GM23248 (cell line): ENCODE results near the gene PAM. TPM values are rescaled to one million over a fixed set of nuclear protein-coding genes. Genes with fewer than 3 reads are reported as not detected.
A peak's percentile ranks its signal among the peaks of the same experiment; 100 is the strongest.
"Not testable (repeated sequence)": the region's sequence is repeated elsewhere in the genome, so short reads cannot be mapped to it uniquely, and the experiment has no call there.

ENCODE experiments used
- DNase-seq: peaks from one replicate; pipeline ENCODE4 v3.0.0-alpha.2; 2015
- H2AFZ ChIP-seq: fragments of 200-600 bp; sonication (generic); 2 replicates; pipeline ENCODE4 v1.6.1; 2016; ENCODE audit warnings: antibody characterized with exemption
- H3F3A ChIP-seq: fragments of 200-600 bp; sonication (generic); 2 replicates; pipeline ENCODE4 v1.6.1; 2016; ENCODE audit warnings: mild to moderate bottlenecking, antibody characterized with exemption, mixed run types; ENCODE audit not compliant: insufficient read depth
- H3K27ac ChIP-seq: fragments of 200-600 bp; sonication (generic); 2 replicates; pipeline ENCODE4 v1.5.1; 2016; ENCODE audit warnings: mild to moderate bottlenecking
- H3K27me3 ChIP-seq: fragments of 200-600 bp; sonication (generic); replicated peaks from 2 replicates; pipeline ENCODE4 v1.6.1; 2016; ENCODE audit warnings: mild to moderate bottlenecking; ENCODE audit not compliant: insufficient read depth
- H3K36me3 ChIP-seq: fragments of 200-600 bp; sonication (generic); 2 replicates; pipeline ENCODE4 v1.6.1; 2016; ENCODE audit warnings: low read depth, mild to moderate bottlenecking
- H3K4me1 ChIP-seq: fragments of 200-600 bp; sonication (generic); 2 replicates; pipeline ENCODE4 v1.6.1; 2016; ENCODE audit warnings: mild to moderate bottlenecking; ENCODE audit not compliant: insufficient read depth
- H3K4me2 ChIP-seq: fragments of 200-600 bp; sonication (generic); one replicate; pipeline ENCODE4 v1.6.1; 2016; ENCODE audit warnings: mild to moderate bottlenecking; ENCODE audit not compliant: unreplicated experiment
- H3K4me3 ChIP-seq: fragments of 200-600 bp; sonication (generic); 2 replicates; pipeline ENCODE4 v1.5.1; 2016; ENCODE audit warnings: mild to moderate bottlenecking
- H3K79me2 ChIP-seq: fragments of 200-600 bp; sonication (generic); 2 replicates; pipeline ENCODE4 v1.6.1; 2016; ENCODE audit warnings: mild to moderate bottlenecking; ENCODE audit not compliant: insufficient read depth
- H3K9ac ChIP-seq: fragments of 200-600 bp; sonication (generic); 2 replicates; pipeline ENCODE4 v1.6.1; 2016; ENCODE audit warnings: mild to moderate bottlenecking
- H3K9me2 ChIP-seq: fragments of 200-600 bp; sonication (generic); 2 replicates; pipeline ENCODE4 v1.6.1; 2016; ENCODE audit warnings: mixed run types, mild to moderate bottlenecking, moderate library complexity; ENCODE audit not compliant: insufficient read depth
- H3K9me3 ChIP-seq: fragments of 200-600 bp; sonication (generic); one replicate; pipeline ENCODE4 v1.6.1; 2017; ENCODE audit warnings: low read depth
- H4K20me1 ChIP-seq: fragments of 200-600 bp; sonication (generic); 2 replicates; pipeline ENCODE4 v1.6.0; 2016; ENCODE audit not compliant: insufficient read depth
- EZH2 ChIP-seq: fragments of 200-600 bp; sonication (generic); IDR thresholded peaks from 2 replicates; pipeline ENCODE4 v1.6.1; 2018; ENCODE audit warnings: antibody characterized with exemption, mild to moderate bottlenecking; ENCODE audit not compliant: insufficient read depth, poor library complexity, severe bottlenecking
- EZH2phosphoT487 ChIP-seq: fragments of 200-600 bp; sonication (generic); IDR thresholded peaks from 2 replicates; pipeline ENCODE4 v1.6.1; 2018; ENCODE audit warnings: antibody characterized with exemption, moderate library complexity, mild to moderate bottlenecking, low read depth; ENCODE audit not compliant: insufficient read depth
- WGBS, 2 experiments: methylation state at CpG; one replicate each; pipeline ENCODE4 v1.1.6; 2015 to 2017; ENCODE audit warnings: low lambda C conversion rate in 2 of 2, low coverage in 1 of 2; ENCODE audit errors: missing lambda C conversion rate in 2 of 2; 5-methylcytosine and 5-hydroxymethylcytosine counted together
- in situ Hi-C: fragments of 300-500 bp; cut with MboI; formaldehyde crosslinking; loops from 2 replicates; pipeline ENCODE4 v1.15.0; 2020
- polyA plus RNA-seq: library from polyadenylated mRNA; unstranded; fragments of >200 nt; fragmentation: Nextera tagmentation; extraction: Ambion mirVana; gene quantifications from 2 replicates; pipeline ENCODE4 v1.2.1, GENCODE V29; 2016
- total RNA-seq: library from RNA; depleted of rRNA; stranded (reverse); fragments of >200 nt; shearing (Covaris generic); gene quantifications from 2 replicates; pipeline ENCODE4 v1.2.3, GENCODE V29; 2014

The PAM gene
- total and polyA plus RNA-seq, 2 experiments from 2014 or later: 429 to 499 TPM

GRCh38 chr5:102905056-102905455 lies 150.0 kb downstream of the PAM start:
- Histone ChIP-seq H3K27ac (no peak overlapping the region), H3F3A (peaks cover 17% of the 10 kb centered on the region), H3K27me3 (no peaks in the 10 kb centered on the region), H3K9ac (no peak overlapping the region), H3K4me2 (no peak overlapping the region), H4K20me1 (no peaks in the 10 kb centered on the region), H3K4me3 (no peak overlapping the region), H3K4me1 (peaks cover 20% of the 10 kb centered on the region), H2AFZ (no peak overlapping the region), H3K9me3 (no peaks in the 10 kb centered on the region), H3K79me2 (peaks cover 39% of the 10 kb centered on the region; the same call in 1 of the 2 replicates), H3K9me2 (no peaks in the 10 kb centered on the region), H3K36me3 (no peaks in the 10 kb centered on the region)
- 80 to 89% methylated on average over 1 of the region's 1 CpG for WGBS, 2 experiments
- in situ Hi-C loops: no loop called here
- TF ChIP-seq EZH2phosphoT487 (no peak), EZH2 (no peak)
- no peak for DNase-seq

DNA sequence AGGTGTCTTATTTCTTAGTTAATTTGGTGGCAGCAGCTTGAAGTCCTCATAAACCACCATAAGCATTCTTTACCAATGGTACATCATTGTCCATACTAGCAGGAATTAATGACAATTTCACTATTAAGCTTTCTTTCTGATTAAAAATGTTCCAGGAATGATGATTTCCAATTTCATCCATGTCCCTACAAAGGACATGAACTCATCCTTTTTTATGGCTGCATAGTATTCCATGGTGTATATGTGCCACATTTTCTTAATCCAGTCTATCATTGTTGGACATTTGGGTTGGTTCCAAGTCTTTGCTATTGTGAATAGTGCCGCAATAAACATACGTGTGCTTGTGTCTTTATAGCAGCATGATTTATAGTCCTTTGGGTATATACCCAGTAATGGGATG lies 152.0 kb downstream of the PAM start:
- Histone ChIP-seq H3K79me2 (peaks cover 36% of the 10 kb centered on the region; the same call in 1 of the 2 replicates), H3K4me1 (peaks cover 37% of the 10 kb centered on the region), H3F3A (peaks cover 28% of the 10 kb centered on the region)
- DNase-seq, H3K27me3 ChIP-seq, H3K4me2 ChIP-seq, H3K9me2 ChIP-seq, H3K27ac ChIP-seq, H3K4me3 ChIP-seq, in situ Hi-C loops, H2AFZ ChIP-seq, H4K20me1 ChIP-seq, H3K36me3 ChIP-seq, H3K9ac ChIP-seq, H3K9me3 ChIP-seq: not testable (repeated sequence)
- WGBS, 2 experiments: 60 to 100% methylated on average over 1 to 2 of the region's 2 CpGs

GRCh38 chr5:102910240-102911226 lies 155.4 kb downstream of the PAM start:
- in situ Hi-C loops: no loop called here
- 27% methylated on average over 6 of the region's 6 CpGs for WGBS, 2 experiments
- Histone ChIP-seq H3K9me2 (no peaks in the 10 kb centered on the region), H3K4me1 (peaks cover 34% of the 10 kb centered on the region), H3K4me2 (peak overlapping the region; percentile 38), H3K36me3 (peaks cover 14% of the 10 kb centered on the region; the same call in 1 of the 2 replicates), H3F3A (peaks cover 38% of the 10 kb centered on the region), H3K4me3 (peak overlapping the region; percentile 19; the same call in 1 of the 2 replicates), H3K9me3 (no peaks in the 10 kb centered on the region), H4K20me1 (no peaks in the 10 kb centered on the region), H3K9ac (no peak overlapping the region), H3K79me2 (peaks cover 60% of the 10 kb centered on the region), H3K27ac (peak overlapping the region; percentile 45), H3K27me3 (no peaks in the 10 kb centered on the region), H2AFZ (no peak overlapping the region)
- DNase-seq: peak; percentile 81
- TF ChIP-seq EZH2phosphoT487: no peak
- no peak for TF ChIP-seq EZH2

DNA sequence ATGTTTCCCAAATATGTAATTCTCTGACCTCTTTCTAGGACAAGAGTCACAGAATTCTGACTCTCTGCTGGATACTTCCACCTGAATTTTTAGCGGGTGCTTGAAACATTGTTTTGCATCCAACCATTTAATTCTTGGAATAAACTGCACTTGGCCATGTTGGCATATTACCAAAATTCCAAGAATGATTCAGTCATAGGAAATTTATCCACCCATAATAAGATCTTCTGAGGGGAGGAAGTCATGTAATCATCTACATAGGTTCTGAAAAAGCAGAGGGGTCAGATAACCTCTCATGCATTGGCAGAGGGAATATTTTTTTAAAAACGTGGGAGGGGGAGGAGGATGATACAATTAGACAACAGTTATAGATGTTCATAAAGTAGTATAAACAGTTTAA lies 156.9 kb downstream of the PAM start:
- 0 to 5% methylated on average over 2 of the region's 2 CpGs for WGBS, 2 experiments
- Histone ChIP-seq H3K9ac (no peak overlapping the region), H3K27ac (peak overlapping the region; percentile 45; the same call in 1 of the 2 replicates), H3K9me2 (no peaks in the 10 kb centered on the region), H3K4me2 (peak overlapping the region; percentile 49), H2AFZ (no peak overlapping the region), H3K27me3 (no peaks in the 10 kb centered on the region), H3K4me3 (no peak overlapping the region), H3K79me2 (peaks cover 48% of the 10 kb centered on the region), H3K4me1 (peaks cover 44% of the 10 kb centered on the region), H3K9me3 (no peaks in the 10 kb centered on the region), H3F3A (peaks cover 38% of the 10 kb centered on the region), H4K20me1 (no peaks in the 10 kb centered on the region), H3K36me3 (peaks cover 14% of the 10 kb centered on the region; the same call in 1 of the 2 replicates)
- no peak for TF ChIP-seq EZH2
- no peak for TF ChIP-seq EZH2phosphoT487
- in situ Hi-C loops: no loop called here
- DNase-seq: peak; percentile 76
